Measurements from ENCODE around the gene SHANK2.

DNA sequence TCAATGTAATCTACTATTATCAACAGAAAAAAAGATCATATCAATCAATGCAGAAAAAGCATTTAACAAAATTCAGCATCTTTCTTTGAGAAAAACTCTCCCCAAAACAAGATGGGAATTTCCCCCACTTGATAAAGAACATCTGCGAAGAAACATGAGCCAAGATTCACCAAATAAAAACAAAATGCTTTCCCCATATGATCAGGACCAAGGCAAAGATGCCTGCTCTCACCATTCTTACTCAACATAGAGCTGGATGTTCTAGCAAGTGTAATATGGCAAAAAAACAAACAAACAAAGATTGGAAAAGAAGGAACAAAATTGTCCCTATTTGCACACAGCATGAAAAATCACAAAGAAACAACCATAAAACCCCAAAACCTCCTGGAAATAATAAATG lies 23.4 kb downstream of the SHANK2 start:
- TF ChIP-seq, protein P1, sequence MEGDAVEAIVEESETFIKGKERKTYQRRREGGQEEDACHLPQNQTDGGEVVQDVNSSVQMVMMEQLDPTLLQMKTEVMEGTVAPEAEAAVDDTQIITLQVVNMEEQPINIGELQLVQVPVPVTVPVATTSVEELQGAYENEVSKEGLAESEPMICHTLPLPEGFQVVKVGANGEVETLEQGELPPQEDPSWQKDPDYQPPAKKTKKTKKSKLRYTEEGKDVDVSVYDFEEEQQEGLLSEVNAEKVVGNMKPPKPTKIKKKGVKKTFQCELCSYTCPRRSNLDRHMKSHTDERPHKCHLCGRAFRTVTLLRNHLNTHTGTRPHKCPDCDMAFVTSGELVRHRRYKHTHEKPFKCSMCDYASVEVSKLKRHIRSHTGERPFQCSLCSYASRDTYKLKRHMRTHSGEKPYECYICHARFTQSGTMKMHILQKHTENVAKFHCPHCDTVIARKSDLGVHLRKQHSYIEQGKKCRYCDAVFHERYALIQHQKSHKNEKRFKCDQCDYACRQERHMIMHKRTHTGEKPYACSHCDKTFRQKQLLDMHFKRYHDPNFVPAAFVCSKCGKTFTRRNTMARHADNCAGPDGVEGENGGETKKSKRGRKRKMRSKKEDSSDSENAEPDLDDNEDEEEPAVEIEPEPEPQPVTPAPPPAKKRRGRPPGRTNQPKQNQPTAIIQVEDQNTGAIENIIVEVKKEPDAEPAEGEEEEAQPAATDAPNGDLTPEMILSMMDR (optimal IDR thresholded peaks at IDR 0.05 in 1 of 3, IDR thresholded peaks at IDR 0.05 in 1 of 3, conservative IDR thresholded peaks at IDR 0.05 in 1 of 3; ENCODE audit: extremely low read depth in 1 of 3, insufficient read depth in 2 of 3, low read length in 3 of 3): no peak
- no peak for TF ChIP-seq EZH2 (IDR thresholded peaks at IDR 0.05; ENCODE audit: low read length)
